RWPE2 (cell line): ENCODE results near the gene DMWD.
A peak's percentile ranks its signal among the peaks of the same experiment; 100 is the strongest.

Source experiments
- ATAC-seq: fragments of 200-7000 bp; cut with Tn5 transposase; 3 replicates; pipeline ENCODE4 v1.9.1; 2021; ENCODE audit warnings: low read depth
- DNase-seq: peaks from one replicate; pipeline ENCODE4 v3.0.0-alpha.2; 2020; ENCODE audit warnings: low spot score
- H3K27ac ChIP-seq: fragments of 450-650 bp; 2 replicates; pipeline ENCODE4 v1.5.1; 2017; ENCODE audit warnings: mild to moderate bottlenecking; ENCODE audit not compliant: poor library complexity, severe bottlenecking
- H3K27me3 ChIP-seq: fragments of 250-450 bp; sonication (Bioruptor Pico); 2 replicates; pipeline ENCODE4 v1.5.1; 2021; ENCODE audit warnings: mild to moderate bottlenecking, moderate library complexity; ENCODE audit not compliant: insufficient read depth, poor library complexity, severe bottlenecking
- H3K36me3 ChIP-seq: fragments of 250-450 bp; sonication (Bioruptor Pico); 2 replicates; pipeline ENCODE4 v1.5.1; 2020; ENCODE audit warnings: low read depth, mild to moderate bottlenecking, moderate library complexity
- H3K4me1 ChIP-seq: fragments of 250-450 bp; sonication (Bioruptor Pico); 2 replicates; pipeline ENCODE4 v1.5.1; 2021; ENCODE audit warnings: mild to moderate bottlenecking, moderate library complexity; ENCODE audit not compliant: insufficient read depth, poor library complexity, severe bottlenecking
- H3K4me3 ChIP-seq: fragments of 250-450 bp; sonication (Bioruptor Pico); 2 replicates; pipeline ENCODE4 v1.5.1; 2021; ENCODE audit warnings: mild to moderate bottlenecking, moderate library complexity; ENCODE audit not compliant: severe bottlenecking
- H3K9me3 ChIP-seq: fragments of 250-450 bp; sonication (Bioruptor Pico); 2 replicates; pipeline ENCODE4 v1.5.1; 2021; ENCODE audit warnings: mild to moderate bottlenecking, moderate library complexity; ENCODE audit not compliant: severe bottlenecking
- TF ChIP-seq, protein P1 (sequence below): fragments of 450-650 bp; IDR thresholded peaks from one replicate; pipeline ENCODE4 v1.5.1; 2017; ENCODE audit warnings: mild to moderate bottlenecking, moderate library complexity; ENCODE audit not compliant: poor library complexity, severe bottlenecking

DMWD gene

DNA sequence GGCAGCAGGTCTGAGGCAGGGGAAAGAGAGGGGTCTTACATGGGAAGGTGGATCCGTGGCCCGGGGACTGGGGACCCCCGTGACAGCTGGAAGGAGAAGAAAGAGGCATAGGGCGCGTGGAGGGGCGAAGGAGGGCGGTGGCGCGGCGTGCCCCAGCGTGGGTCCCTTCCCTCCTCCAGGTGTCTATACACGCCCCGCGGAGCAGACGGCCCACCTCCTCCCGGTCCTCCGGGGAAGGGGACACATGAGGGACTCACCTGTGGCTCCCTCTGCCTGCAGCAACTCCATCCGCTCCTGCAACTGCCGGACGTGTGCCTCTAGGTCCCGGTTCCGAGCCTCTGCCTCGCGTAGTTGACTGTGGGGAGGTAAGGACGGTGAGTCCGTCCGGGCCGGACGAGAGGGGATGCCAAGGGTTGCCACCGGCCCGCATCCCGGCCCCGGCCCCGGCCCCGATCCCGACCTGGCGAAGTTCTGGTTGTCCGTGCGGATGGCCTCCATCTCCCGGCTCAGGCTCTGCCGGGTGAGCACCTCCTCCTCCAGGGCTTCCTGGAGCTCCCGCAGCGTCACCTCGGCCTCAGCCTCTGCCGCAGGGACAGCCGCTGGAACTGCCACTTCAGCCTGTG, 21.2 kb downstream of the DMWD start:
- DNase-seq, result no peak
- Histone ChIP-seq H3K9me3 (no peaks in the 10 kb centered on the region), H3K36me3 (peaks cover 5% of the 10 kb centered on the region), H3K4me1 (no peaks in the 10 kb centered on the region), H3K27me3 (no peaks in the 10 kb centered on the region), H3K4me3 (no peak overlapping the region), H3K27ac (peak overlapping the region; percentile 86)
- ATAC-seq, result no peak
- TF ChIP-seq, protein P1, sequence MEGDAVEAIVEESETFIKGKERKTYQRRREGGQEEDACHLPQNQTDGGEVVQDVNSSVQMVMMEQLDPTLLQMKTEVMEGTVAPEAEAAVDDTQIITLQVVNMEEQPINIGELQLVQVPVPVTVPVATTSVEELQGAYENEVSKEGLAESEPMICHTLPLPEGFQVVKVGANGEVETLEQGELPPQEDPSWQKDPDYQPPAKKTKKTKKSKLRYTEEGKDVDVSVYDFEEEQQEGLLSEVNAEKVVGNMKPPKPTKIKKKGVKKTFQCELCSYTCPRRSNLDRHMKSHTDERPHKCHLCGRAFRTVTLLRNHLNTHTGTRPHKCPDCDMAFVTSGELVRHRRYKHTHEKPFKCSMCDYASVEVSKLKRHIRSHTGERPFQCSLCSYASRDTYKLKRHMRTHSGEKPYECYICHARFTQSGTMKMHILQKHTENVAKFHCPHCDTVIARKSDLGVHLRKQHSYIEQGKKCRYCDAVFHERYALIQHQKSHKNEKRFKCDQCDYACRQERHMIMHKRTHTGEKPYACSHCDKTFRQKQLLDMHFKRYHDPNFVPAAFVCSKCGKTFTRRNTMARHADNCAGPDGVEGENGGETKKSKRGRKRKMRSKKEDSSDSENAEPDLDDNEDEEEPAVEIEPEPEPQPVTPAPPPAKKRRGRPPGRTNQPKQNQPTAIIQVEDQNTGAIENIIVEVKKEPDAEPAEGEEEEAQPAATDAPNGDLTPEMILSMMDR, result no peak

DNA sequence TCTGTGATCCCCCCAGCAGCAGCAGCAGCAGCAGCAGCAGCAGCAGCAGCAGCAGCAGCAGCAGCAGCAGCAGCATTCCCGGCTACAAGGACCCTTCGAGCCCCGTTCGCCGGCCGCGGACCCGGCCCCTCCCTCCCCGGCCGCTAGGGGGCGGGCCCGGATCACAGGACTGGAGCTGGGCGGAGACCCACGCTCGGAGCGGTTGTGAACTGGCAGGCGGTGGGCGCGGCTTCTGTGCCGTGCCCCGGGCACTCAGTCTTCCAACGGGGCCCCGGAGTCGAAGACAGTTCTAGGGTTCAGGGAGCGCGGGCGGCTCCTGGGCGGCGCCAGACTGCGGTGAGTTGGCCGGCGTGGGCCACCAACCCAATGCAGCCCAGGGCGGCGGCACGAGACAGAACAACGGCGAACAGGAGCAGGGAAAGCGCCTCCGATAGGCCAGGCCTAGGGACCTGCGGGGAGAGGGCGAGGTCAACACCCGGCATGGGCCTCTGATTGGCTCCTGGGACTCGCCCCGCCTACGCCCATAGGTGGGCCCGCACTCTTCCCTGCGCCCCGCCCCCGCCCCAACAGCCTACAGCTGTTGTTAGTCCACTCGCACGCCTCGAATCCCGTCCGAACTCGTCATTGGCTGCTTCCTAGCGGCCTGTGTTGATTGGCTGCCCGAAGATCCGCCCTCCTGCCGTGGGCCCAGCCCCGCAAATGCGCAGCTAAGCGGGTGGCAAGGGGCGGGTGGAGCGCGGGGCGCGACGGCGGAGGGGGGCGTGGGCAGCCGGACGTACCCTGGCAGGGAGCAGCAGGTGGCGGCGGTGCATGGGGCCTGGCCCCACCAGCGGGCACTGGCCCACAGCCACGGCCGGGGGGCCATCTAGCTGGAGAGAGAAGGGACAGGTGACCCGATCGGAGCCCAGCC, 22.2 kb downstream of the DMWD start:
- TF ChIP-seq, protein P1, result peak; percentile 93
- peak overlapping the region; percentile 31 for H3K4me3 ChIP-seq
- H3K4me1 ChIP-seq, result no peaks in the 10 kb centered on the region
- DNase-seq, result peak; percentile 99
- no peaks in the 10 kb centered on the region for H3K27me3 ChIP-seq
- peak overlapping the region; percentile 86 for H3K27ac ChIP-seq
- ATAC-seq, result peak; percentile 68
- no peaks in the 10 kb centered on the region for H3K9me3 ChIP-seq
- peaks cover 5% of the 10 kb centered on the region for H3K36me3 ChIP-seq

DNA sequence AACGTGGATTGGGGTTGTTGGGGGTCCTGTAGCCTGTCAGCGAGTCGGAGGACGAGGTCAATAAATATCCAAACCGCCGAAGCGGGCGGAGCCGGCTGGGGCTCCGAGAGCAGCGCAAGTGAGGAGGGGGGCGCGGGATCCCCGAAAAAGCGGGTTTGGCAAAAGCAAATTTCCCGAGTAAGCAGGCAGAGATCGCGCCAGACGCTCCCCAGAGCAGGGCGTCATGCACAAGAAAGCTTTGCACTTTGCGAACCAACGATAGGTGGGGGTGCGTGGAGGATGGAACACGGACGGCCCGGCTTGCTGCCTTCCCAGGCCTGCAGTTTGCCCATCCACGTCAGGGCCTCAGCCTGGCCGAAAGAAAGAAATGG, 22.8 kb downstream of the DMWD start:
- ATAC-seq (no peak), DNase-seq (peak; percentile 66)
- no peaks in the 10 kb centered on the region for H3K4me1 ChIP-seq
- H3K36me3 ChIP-seq, result peaks cover 5% of the 10 kb centered on the region
- peak overlapping the region; percentile 86 for H3K27ac ChIP-seq
- no peaks in the 10 kb centered on the region for H3K27me3 ChIP-seq
- H3K9me3 ChIP-seq, result no peaks in the 10 kb centered on the region
- H3K4me3 ChIP-seq, result peak overlapping the region; percentile 31
- TF ChIP-seq, protein P1, result no peak

DNA sequence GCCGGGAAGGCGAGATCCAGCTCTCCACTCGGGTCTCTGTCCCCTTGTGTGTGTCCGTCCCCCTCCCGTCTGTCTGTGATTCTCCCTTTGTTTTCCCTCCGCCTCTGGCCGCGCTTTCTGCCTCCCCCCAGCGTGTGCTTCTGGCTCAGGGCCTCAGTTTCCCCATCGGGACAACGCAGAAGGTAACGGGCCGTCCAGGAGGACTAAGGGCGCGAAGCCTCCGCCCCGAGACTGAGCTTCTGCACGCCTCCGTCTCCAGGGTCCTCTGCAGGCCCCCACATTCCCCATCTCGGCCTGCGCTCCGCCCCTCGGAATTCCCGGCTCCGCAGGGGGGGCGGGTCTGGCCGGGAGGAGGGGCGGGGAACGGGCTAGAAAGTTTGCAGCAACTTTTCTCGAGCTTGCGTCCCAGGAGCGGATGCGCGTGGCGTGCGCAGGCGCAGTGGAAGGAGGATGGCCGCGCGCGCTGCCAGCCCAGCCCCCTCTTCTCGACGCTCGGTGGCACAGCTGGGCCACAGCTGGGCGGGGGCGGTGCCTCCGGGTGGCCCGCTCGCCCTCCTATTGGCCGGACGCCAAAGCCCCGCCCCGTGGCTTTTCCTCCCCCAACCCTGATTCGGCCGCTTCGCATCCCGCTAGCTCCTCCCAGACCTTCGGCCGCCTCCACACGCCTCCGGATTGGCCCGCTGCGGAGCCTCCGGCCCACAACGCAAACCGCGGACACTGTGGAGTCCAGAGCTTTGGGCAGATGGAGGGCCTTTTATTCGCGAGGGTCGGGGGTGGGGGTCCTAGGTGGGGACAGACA, 23.5 kb downstream of the DMWD start, which contains the start of gene SIX5:
SIX5 (minus strand) TSS at position 269 of the 799 bp plus-strand sequence. CDS start 408 bp downstream, outside the sequence.
- H3K4me3 ChIP-seq, result peak within 1 kb of the TSS; percentile 95
- peak; percentile 97 for DNase-seq
- H3K9me3 ChIP-seq, result no peaks in the 10 kb centered on the region
- TF ChIP-seq, protein P1, result no peak
- H3K27me3 ChIP-seq, result no peaks in the 10 kb centered on the region
- H3K4me1 ChIP-seq, result no peaks in the 10 kb centered on the region
- H3K36me3 ChIP-seq, result no peaks in the 10 kb centered on the region
- H3K27ac ChIP-seq, result peak within 1 kb of the TSS; percentile 86
- ATAC-seq, result peak; percentile 52
